ENCODE measurements around the gene ARHGAP45. TPM values are rescaled to one million over a fixed set of nuclear protein-coding genes. Genes with fewer than 3 reads are reported as not detected.
A peak's percentile ranks its signal among the peaks of the same experiment; 100 is the strongest.

Gene ARHGAP45
- total and polyA plus RNA-seq, 9 of the 15 experiments (the other 6 are each of a cell fraction or from before 2014, with no cell fraction given), result 0.08 to 22.1 (median 4.2) TPM

- TF ChIP-seq BCLAF1 (IDR thresholded peaks at IDR 0.05; ENCODE audit: borderline replicate concordance in 1 of 2, control insufficient read depth in 1 of 2, low read depth in 2 of 2, low read length in 1 of 2) (0 out of 4 replicates have a peak, but pooled peaks of 1 of the 2 experiments have one; percentile 14), ZBTB26 (CRISPR knock-in tag; IDR thresholded peaks at IDR 0.05) (peak; percentile 81; the same call in 1 of the 2 replicates), HBP1 (CRISPR knock-in tag; IDR thresholded peaks at IDR 0.05) (peak; percentile 96), CBX8 (IDR thresholded peaks at IDR 0.05; ENCODE audit: borderline replicate concordance, extremely low read depth, low read depth, low read length, poor library complexity, severe bottlenecking) (no peak), OTX1 (CRISPR knock-in tag; IDR thresholded peaks at IDR 0.05) (peak; percentile 92), POLR2B (IDR thresholded peaks at IDR 0.05; ENCODE audit: low read depth, partially characterized antibody) (peak; percentile 92), POLR2A (conservative IDR thresholded peaks at IDR 0.05) (peak; percentile 81), ILF3 (IDR thresholded peaks at IDR 0.05; ENCODE audit: borderline replicate concordance) (0 out of 2 replicates have a peak, but pooled peaks have one; percentile 29), SUPT5H (IDR thresholded peaks at IDR 0.05) (peak; percentile 86), DNMT1 (IDR thresholded peaks at IDR 0.05) (0 out of 2 replicates have a peak, but pooled peaks have one; percentile 52), PHB2 (IDR thresholded peaks at IDR 0.05; ENCODE audit: low read depth) (0 out of 2 replicates have a peak, but pooled peaks have one; percentile 22), ZNF584 (CRISPR knock-in tag; IDR thresholded peaks at IDR 0.05; ENCODE audit: low read depth) (no peak), ZNF311 (CRISPR knock-in tag; IDR thresholded peaks at IDR 0.05) (no peak)
Observed at GRCh38 chr19:1085053-1085658, 18.2 kb downstream of the ARHGAP45 start (continued).
